Aorta (tissue), 5 donors: ENCODE results near the gene ACTL7A. TPM values are rescaled to one million over a fixed set of nuclear protein-coding genes. Genes with fewer than 3 reads are reported as not detected.
A peak's percentile ranks its signal among the peaks of the same experiment; 100 is the strongest.

Experiments
- ATAC-seq: fragments of 200-7000 bp; cut with Tn5 transposase; one replicate; pipeline ENCODE4 v1.9.1; 2022; ENCODE audit warnings: moderate library complexity; ENCODE audit not compliant: low FRiP score
- DNase-seq, 2 donors: peaks; one replicate each; pipeline ENCODE4 v3.0.0-alpha.2; 2020
- H3K27ac ChIP-seq, 2 donors: one replicate each; pipeline ENCODE4 v1.5.1; 2013; ENCODE audit warnings: low read length in 2 of 2, mild to moderate bottlenecking in 2 of 2, moderate library complexity in 2 of 2, control low read depth in 1 of 2, inconsistent platforms in 1 of 2, low read depth in 1 of 2
- H3K27me3 ChIP-seq, 2 donors: one replicate each; pipeline ENCODE4 v1.6.1; 2013; ENCODE audit warnings: control low read depth in 1 of 2, low read length in 1 of 2, mild to moderate bottlenecking in 1 of 2, moderate library complexity in 1 of 2; ENCODE audit not compliant: insufficient read depth in 2 of 2, control insufficient read depth in 1 of 2
- H3K36me3 ChIP-seq, 2 donors: one replicate each; pipeline ENCODE4 v1.6.1; 2013; ENCODE audit warnings: control low read depth in 1 of 2, low read length in 1 of 2, mild to moderate bottlenecking in 1 of 2; ENCODE audit not compliant: insufficient read depth in 2 of 2, control insufficient read depth in 1 of 2
- H3K4me1 ChIP-seq, 2 donors: one replicate each; pipeline ENCODE4 v1.6.1; 2013; ENCODE audit warnings: low read length in 2 of 2, control low read depth in 1 of 2, mild to moderate bottlenecking in 1 of 2, moderate library complexity in 1 of 2; ENCODE audit not compliant: insufficient read depth in 2 of 2, control insufficient read depth in 1 of 2
- H3K4me3 ChIP-seq, 2 donors: one replicate each; pipeline ENCODE4 v1.5.1; 2013; ENCODE audit warnings: low read length in 2 of 2, control low read depth in 1 of 2, mild to moderate bottlenecking in 1 of 2
- H3K9me3 ChIP-seq: one replicate; pipeline ENCODE4 v1.6.1; 2013; ENCODE audit warnings: mild to moderate bottlenecking, low read length; ENCODE audit not compliant: control insufficient read depth
- WGBS, 2 donors: extraction: QIAGEN DNeasy Blood & Tissue Kit; methylation state at CpG; one replicate each; pipeline ENCODE4 v1.1.7; 2013; 5-methylcytosine and 5-hydroxymethylcytosine counted together
- intact Hi-C, 2 donors: fragments of 100-400 bp; cut with DNase I; formaldehyde crosslinking; loops; one replicate each; pipeline versions ENCODE4 v1.14.2 to v1.15.0; 2022
- polyA plus RNA-seq, 2 donors: library from polyadenylated mRNA; stranded (reverse); fragments of 200-250 nt; gene quantifications; one replicate each; pipeline ENCODE4 v1.2.3, GENCODE V29; 2013
- total RNA-seq, 2 donors: library from RNA; stranded (reverse); fragmentation: NEBNext Ultra II Directional; extraction: Animal tissue kit (Norgen Biotek cat#: 25700); gene quantifications; one replicate each; pipeline ENCODE4 v1.2.1, GENCODE V29; 2021
- donor health status: healthy with polysubstance abuse.
- donor health status: Bipolar disorder and iron deficiency.
- donor health status: DM: no; HTN: no; CAD: no.
- donor health status: DM: no; HTN: no; CAD: no.
- donor health status: DM: yes; HTN: yes; CAD: no.

ACTL7A gene
- total and polyA plus RNA-seq, 4 donors: not detected

DNA sequence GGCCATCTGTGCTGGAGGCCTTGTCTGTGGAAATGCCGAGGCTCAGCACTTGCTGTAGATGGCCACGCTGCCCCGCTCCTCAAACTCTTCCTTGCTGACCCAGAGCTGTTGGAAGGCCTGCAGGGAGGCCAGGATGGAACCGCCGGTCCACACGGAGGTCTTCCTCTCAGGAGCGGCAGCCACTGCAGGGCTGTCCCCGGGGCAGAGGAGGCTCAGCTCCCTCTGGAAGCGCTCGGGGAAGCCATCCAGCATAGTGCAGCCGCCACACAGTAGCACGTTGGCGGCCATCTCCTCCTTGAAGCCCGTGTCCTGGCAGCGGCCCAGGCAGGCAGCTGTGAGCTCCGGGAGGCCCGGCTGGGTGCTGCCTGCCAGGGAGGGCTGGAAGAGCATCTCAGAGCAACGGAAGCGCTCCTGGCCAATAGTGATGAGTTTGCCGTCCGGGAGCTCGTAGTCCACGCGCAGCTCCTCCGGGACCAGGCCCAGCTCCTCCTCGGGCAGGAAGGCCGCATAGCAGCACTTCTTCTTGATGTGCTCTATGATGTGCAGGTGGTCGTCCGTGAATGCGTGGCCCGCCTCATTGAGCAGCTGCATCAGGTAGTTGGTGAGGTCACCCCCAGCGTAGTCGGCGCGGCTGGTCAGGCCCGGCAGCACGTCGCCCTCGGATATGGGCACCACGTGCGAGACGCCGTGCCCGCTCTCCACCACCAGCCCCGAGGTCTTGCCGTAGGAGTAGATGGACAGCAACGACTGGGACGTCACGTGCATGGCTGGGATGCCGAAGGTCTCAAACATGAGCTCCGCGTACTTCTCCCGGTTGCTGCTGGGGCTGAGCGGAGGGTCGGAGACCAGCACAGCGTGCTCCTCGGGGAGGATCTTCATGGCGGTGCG, 7.2 kb upstream of the ACTL7A start:
- no peaks in the 10 kb centered on the region for H3K4me1 ChIP-seq
- no peak overlapping the region for H3K27ac ChIP-seq
- 92% methylated on average over 58 to 59 of the region's 59 CpGs for WGBS, 2 donors
- no peaks in the 10 kb centered on the region for H3K9me3 ChIP-seq
- intact Hi-C loops: no loop called here
- H3K27me3 ChIP-seq: no peaks in the 10 kb centered on the region
- peak; percentile 6 for ATAC-seq
- H3K36me3 ChIP-seq: no peaks in the 10 kb centered on the region
- no peak for DNase-seq
- H3K4me3 ChIP-seq: no peak overlapping the region

DNA sequence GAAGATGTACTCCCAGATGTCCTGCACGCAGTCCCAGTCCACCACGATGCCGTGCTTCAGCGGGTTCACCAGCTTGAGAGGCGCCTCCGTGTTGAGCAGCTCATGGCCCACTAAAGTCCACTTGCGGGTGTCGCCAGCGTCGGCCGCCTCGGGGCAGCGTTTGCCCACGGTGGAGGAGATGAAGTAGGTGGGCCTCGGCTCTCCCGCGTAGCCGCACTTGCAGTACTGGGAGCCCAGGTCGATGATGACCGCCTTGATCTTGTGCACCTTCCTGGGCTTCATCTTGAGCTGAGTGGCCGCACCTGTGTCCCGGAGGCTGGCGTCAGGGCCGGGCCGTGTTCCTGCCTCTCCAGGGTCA, 6.6 kb upstream of the ACTL7A start:
- no peak overlapping the region for H3K4me3 ChIP-seq
- no peaks in the 10 kb centered on the region for H3K4me1 ChIP-seq
- no peaks in the 10 kb centered on the region for H3K36me3 ChIP-seq
- intact Hi-C loops: no loop called here
- WGBS, 2 donors: 96 to 98% methylated on average over 25 of the region's 25 CpGs
- no peaks in the 10 kb centered on the region for H3K9me3 ChIP-seq
- H3K27ac ChIP-seq: no peak overlapping the region
- H3K27me3 ChIP-seq: no peaks in the 10 kb centered on the region
- ATAC-seq (no peak), DNase-seq (no peak)

DNA sequence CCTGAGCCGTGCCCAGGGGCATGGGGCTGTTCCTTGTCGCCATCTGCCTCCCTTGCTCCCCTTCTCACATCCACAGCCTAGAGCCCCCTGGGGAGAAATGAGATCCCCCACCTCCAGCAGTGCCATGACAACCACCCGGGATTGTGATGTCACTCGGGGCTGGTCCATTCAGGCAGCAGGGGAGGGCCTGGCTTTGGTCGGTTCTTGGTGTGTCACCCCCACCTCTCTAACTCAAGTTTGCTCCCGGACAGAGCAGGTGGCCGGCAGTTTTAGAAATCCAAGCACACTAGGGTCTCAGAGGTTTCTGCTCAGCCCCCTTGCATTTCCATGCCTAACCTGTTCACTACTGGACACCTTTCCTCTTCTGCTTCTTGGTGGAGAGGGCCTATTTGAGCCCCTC, 6.2 kb upstream of the ACTL7A start, which contains the start of gene ACTL7B:
Gene ACTL7B, minus strand, starts transcription at position 99 of the 400 bp plus-strand sequence. Its CDS starts 56 bp downstream, at position 43.
- Histone ChIP-seq H3K4me1 (no peaks in the 10 kb centered on the region), H3K4me3 (no peak within 1 kb of the TSS), H3K9me3 (peaks cover 2% of the 10 kb centered on the region), H3K27ac (no peak within 1 kb of the TSS), H3K36me3 (no peaks in the 10 kb centered on the region), H3K27me3 (no peaks in the 10 kb centered on the region)
- intact Hi-C loops: no loop called here
- ATAC-seq (no peak), DNase-seq (no peak)
- WGBS, 2 donors: 78 to 79% methylated on average over 7 of the region's 7 CpGs

DNA sequence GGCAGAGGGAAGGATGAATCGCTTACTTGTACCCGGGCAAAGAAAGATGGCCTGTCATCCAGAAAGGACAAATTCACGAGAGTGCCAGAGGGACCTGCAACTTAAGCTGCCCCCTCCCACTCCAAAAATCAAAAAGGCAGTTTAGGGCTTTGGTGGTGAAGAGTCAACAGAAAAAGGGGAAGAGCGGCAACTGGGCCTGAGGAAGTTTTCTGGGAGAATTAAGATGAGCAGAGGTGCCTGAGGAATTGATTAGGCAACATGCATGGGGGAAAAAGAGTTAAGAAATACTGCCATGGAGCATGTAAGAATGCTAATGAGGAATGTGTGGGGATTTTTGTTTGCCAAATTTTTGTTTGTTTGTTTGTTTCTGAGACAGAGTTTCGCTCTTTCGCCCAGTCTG, 4.5 kb upstream of the ACTL7A start:
- ATAC-seq (no peak), DNase-seq (no peak)
- H3K9me3 ChIP-seq: peaks cover 2% of the 10 kb centered on the region
- H3K4me3 ChIP-seq: no peak overlapping the region
- 85 to 88% methylated on average over 6 of the region's 6 CpGs for WGBS, 2 donors
- no peak overlapping the region for H3K27ac ChIP-seq
- H3K4me1 ChIP-seq: no peaks in the 10 kb centered on the region
- H3K27me3 ChIP-seq: no peaks in the 10 kb centered on the region
- intact Hi-C loops: no loop called here
- no peaks in the 10 kb centered on the region for H3K36me3 ChIP-seq

DNA sequence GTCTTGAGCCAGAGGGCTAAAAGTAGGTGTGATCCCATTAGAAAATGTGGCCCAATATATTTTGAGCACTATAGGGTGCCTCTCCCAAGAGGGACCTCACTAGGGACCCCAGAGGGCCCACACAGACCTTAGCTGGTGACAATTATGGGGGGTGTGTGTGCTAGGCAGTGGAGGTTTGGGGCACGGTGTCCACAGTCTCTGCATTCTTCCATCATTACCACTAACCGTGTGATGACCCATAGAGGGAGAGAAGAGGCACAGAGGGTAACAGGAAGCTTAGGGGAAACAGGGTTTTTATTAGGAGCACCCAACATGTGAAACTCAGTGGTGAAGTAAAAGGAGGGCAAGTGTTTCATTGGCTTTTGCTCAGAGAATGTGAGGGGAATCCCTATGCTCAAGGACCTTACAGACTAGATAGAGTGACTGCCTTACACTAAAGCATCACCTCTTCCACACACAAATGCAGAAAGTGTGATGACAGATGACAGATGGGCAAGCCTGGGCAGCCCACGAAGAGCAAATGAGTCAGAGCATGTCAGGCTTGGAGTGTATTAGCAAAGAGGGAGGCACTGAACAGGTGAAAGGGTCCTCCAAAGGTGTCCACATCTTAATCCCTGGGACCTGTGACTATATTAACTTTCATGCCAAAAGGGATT, 2.5 kb upstream of the ACTL7A start:
- DNase-seq (no peak), ATAC-seq (no peak)
- Histone ChIP-seq H3K36me3 (no peaks in the 10 kb centered on the region), H3K4me1 (no peaks in the 10 kb centered on the region), H3K4me3 (no peak overlapping the region), H3K27ac (no peak overlapping the region), H3K27me3 (no peaks in the 10 kb centered on the region), H3K9me3 (peaks cover 2% of the 10 kb centered on the region)
- 77 to 82% methylated on average over 3 of the region's 3 CpGs for WGBS, 2 donors
- intact Hi-C loops: no loop called here

DNA sequence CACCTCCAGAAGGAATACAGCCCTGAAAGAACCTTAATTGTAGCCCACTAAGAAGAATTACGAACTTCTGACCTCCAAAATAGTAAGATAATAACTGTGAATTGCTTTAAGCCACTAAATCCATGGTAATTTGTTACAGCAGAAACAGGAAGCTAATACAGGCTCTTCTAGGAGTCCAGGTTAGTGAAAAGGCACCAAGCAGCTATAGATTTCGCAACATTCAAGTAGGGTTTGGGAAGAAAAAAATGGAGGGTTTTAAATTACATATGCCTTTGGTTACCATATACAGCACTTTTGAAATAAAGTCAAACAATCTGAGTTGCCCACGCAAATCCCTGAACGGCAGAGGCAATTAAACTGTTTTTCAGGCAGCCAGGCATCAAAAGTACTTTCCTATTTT, 1.7 kb upstream of the ACTL7A start:
- H3K9me3 ChIP-seq: peaks cover 2% of the 10 kb centered on the region
- H3K4me1 ChIP-seq: no peaks in the 10 kb centered on the region
- H3K27ac ChIP-seq: no peak overlapping the region
- WGBS, 2 donors: 77 to 92% methylated on average over 4 of the region's 4 CpGs
- no peaks in the 10 kb centered on the region for H3K27me3 ChIP-seq
- H3K36me3 ChIP-seq: no peaks in the 10 kb centered on the region
- intact Hi-C loops: no loop called here
- ATAC-seq (no peak), DNase-seq (no peak)
- no peak overlapping the region for H3K4me3 ChIP-seq

DNA sequence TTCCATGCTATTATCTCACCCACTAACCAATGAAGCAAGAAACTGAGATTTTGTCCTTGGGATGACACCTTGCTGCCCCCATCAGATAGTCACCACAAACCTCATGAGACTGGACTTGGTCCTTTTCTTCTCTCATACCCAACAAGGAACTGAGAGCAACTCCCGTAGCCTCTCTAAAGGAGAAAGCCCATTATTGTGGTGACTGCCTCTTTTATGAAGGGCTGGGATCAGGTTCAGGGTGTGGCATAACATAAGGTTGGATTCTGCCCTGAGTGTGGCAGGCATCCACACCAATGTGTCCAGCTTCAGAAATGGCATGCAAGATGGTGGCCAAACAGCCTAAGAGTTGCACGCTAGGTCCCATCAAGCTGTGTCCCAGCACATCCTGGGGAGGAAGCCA, 1.3 kb upstream of the ACTL7A start:
- no peak for ATAC-seq
- Histone ChIP-seq H3K4me1 (no peaks in the 10 kb centered on the region), H3K27me3 (no peaks in the 10 kb centered on the region), H3K9me3 (peaks cover 2% of the 10 kb centered on the region), H3K4me3 (no peak overlapping the region), H3K36me3 (no peaks in the 10 kb centered on the region), H3K27ac (no peak overlapping the region)
- intact Hi-C loops: no loop called here
- no peak for DNase-seq
- WGBS, 2 donors: 93 to 96% methylated on average over 2 of the region's 2 CpGs

DNA sequence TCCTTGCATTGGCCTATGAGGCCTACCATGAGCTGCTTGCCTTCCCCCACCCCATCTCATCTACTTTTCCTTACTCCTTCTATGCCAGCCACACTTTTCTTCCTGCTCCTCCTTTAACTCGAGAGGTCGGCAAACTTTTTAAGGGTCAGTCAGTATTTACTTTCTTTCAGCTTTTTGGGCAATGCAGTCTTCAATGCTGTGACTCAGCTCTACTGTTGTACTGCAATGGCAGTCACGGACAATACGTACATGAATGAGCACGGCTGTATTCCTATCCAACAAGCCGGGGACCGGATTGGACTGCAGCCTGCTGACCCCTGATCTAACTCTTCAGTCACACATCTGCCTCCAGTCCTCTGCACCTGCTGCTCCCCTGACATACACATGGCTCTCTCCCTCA, 602 bp upstream of the ACTL7A start:
- H3K9me3 ChIP-seq: peaks cover 2% of the 10 kb centered on the region
- ATAC-seq: no peak
- H3K27ac ChIP-seq: no peak overlapping the region
- intact Hi-C loops: no loop called here
- no peak overlapping the region for H3K4me3 ChIP-seq
- WGBS, 2 donors: 67 to 79% methylated on average over 7 of the region's 7 CpGs
- no peaks in the 10 kb centered on the region for H3K36me3 ChIP-seq
- H3K4me1 ChIP-seq: no peaks in the 10 kb centered on the region
- no peaks in the 10 kb centered on the region for H3K27me3 ChIP-seq
- DNase-seq: no peak

DNA sequence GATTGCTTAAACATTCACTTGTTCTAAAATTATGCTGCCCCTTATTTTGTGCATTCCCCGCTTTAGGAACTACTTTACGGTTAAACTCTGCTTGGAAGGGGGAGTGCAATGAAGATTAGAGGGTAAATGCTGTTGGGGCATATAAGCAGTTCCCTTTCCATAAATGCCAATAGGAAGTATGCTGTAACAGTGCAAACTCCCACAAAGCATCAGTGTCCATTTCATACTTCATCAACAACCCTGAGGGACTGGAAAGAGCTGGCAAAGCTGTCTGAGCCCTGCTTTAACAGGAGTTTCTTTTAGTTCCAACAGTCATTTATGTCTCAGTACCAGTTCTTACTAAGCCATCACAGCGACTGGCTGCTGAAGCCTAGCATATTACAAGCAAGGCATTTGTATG, 1.8 kb downstream of the ACTL7A start:
- H3K4me1 ChIP-seq: no peaks in the 10 kb centered on the region
- WGBS, 2 donors: 85 to 88% methylated on average over 3 of the region's 3 CpGs
- no peak for DNase-seq
- no peak overlapping the region for H3K27ac ChIP-seq
- H3K27me3 ChIP-seq: no peaks in the 10 kb centered on the region
- H3K9me3 ChIP-seq: peaks cover 2% of the 10 kb centered on the region
- intact Hi-C loops: no loop called here
- ATAC-seq: no peak
- H3K4me3 ChIP-seq: no peak overlapping the region
- H3K36me3 ChIP-seq: peaks cover under 1 to 1% of the 10 kb centered on the region in 2 donors
